HCEC 1CT (cell line): ENCODE results near the gene CAVIN3.

ENCODE experiments used
- DNase-seq: peaks from one replicate; pipeline ENCODE4 v3.0.0-alpha.2; 2017

Gene CAVIN3

GRCh38 chr11:6320411-6321155 is at the start of gene CAVIN3:
Gene CAVIN3, minus strand, starts transcription at chr11:6320501. Its CDS starts 25 bp downstream, at chr11:6320476.
- DNase-seq, result peak; percentile 93

GRCh38 chr11:6365659-6366058 is 45.4 kb upstream of the CAVIN3 start:
- DNase-seq, result no peak

- peak; percentile 64 for DNase-seq
These were observed 42.8 kb upstream of the CAVIN3 start for GRCh38 chr11:6362873-6363678.

GRCh38 chr11:6362185-6362872 is 42.0 kb upstream of the CAVIN3 start:
- DNase-seq, result no peak

- no peak for DNase-seq
These were observed 39.9 kb upstream of the CAVIN3 start for GRCh38 chr11:6360183-6360582.

GRCh38 chr11:6357222-6357621 is 36.9 kb upstream of the CAVIN3 start:
- peak; percentile 85 for DNase-seq

- no peak for DNase-seq
These were observed 36.3 kb upstream of the CAVIN3 start for GRCh38 chr11:6356503-6357055.

- DNase-seq, result peak; percentile 11
These were observed 34.6 kb upstream of the CAVIN3 start for GRCh38 chr11:6354651-6355485.

GRCh38 chr11:6353367-6353987 is 33.2 kb upstream of the CAVIN3 start:
- DNase-seq, result peak; percentile 28

- no peak for DNase-seq
These were observed 31.6 kb upstream of the CAVIN3 start for GRCh38 chr11:6351782-6352382.

GRCh38 chr11:6350486-6350885 is 30.2 kb upstream of the CAVIN3 start:
- DNase-seq, result no peak

- DNase-seq, result no peak
These were observed 29.7 kb upstream of the CAVIN3 start for GRCh38 chr11:6350043-6350442.

- DNase-seq, result no peak
These were observed 25.1 kb upstream of the CAVIN3 start for GRCh38 chr11:6345366-6345765.

- DNase-seq, result no peak
These were observed 16.0 kb upstream of the CAVIN3 start for GRCh38 chr11:6336293-6336692.

GRCh38 chr11:6334806-6335205 is 14.5 kb upstream of the CAVIN3 start:
- DNase-seq, result no peak

- DNase-seq, result no peak
These were observed 12.8 kb upstream of the CAVIN3 start for GRCh38 chr11:6333095-6333494.

GRCh38 chr11:6332066-6332465 is 11.8 kb upstream of the CAVIN3 start:
- no peak for DNase-seq

- DNase-seq, result no peak
These were observed 8.0 kb upstream of the CAVIN3 start for GRCh38 chr11:6328321-6328720.

- DNase-seq, result no peak
These were observed 7.5 kb upstream of the CAVIN3 start for GRCh38 chr11:6327806-6328205.

- no peak for DNase-seq
These were observed 6.7 kb upstream of the CAVIN3 start for GRCh38 chr11:6326985-6327384.

GRCh38 chr11:6326303-6326702 is 6.0 kb upstream of the CAVIN3 start:
- no peak for DNase-seq
